Subcutaneous abdominal adipose tissue (tissue), 5 donors: ENCODE data around the gene TVP23B.
"Not testable (repeated sequence)": the region's sequence is repeated elsewhere in the genome, so short reads cannot be mapped to it uniquely, and the experiment has no call there.

ENCODE experiments used
- H3K27ac ChIP-seq: one replicate; pipeline ENCODE4 v1.7.0; 2013; ENCODE audit warnings: low read depth, mild to moderate bottlenecking, inconsistent platforms, low read length, moderate library complexity
- H3K27me3 ChIP-seq, 5 donors: one replicate each; pipeline ENCODE4 v1.7.0; 2013; ENCODE audit warnings: low read length in 5 of 5, inconsistent platforms in 1 of 5; ENCODE audit not compliant: control insufficient read depth in 5 of 5, insufficient read depth in 4 of 5
- H3K36me3 ChIP-seq, 5 donors: one replicate each; pipeline ENCODE4 v1.7.0; 2013; ENCODE audit warnings: low read length in 5 of 5; ENCODE audit not compliant: control insufficient read depth in 5 of 5, insufficient read depth in 5 of 5
- H3K4me1 ChIP-seq, 5 donors: one replicate each; pipeline ENCODE4 v1.7.0; 2013; ENCODE audit warnings: low read length in 5 of 5, mild to moderate bottlenecking in 3 of 5, moderate library complexity in 1 of 5; ENCODE audit not compliant: control insufficient read depth in 5 of 5, insufficient read depth in 5 of 5
- H3K4me3 ChIP-seq, 5 donors: one replicate each; pipeline ENCODE4 v1.7.0; 2013; ENCODE audit warnings: low read length in 5 of 5, low read depth in 1 of 5
- H3K9ac ChIP-seq, 5 donors: one replicate each; pipeline ENCODE4 v1.7.0; 2013; ENCODE audit warnings: low read length in 5 of 5, mild to moderate bottlenecking in 4 of 5, moderate library complexity in 3 of 5
- H3K9me3 ChIP-seq, 5 donors: one replicate each; pipeline ENCODE4 v1.7.0; 2013; ENCODE audit warnings: low read length in 5 of 5; ENCODE audit not compliant: control insufficient read depth in 5 of 5
- donor health status: healthy.
- donor health status: healthy.
- donor health status: healthy.
- donor health status: healthy.
- donor health status: healthy.

Gene TVP23B

GRCh38 chr17:18791402-18791801, 10.4 kb downstream of the TVP23B start:
- H3K27me3 ChIP-seq, H3K4me1 ChIP-seq, H3K27ac ChIP-seq, H3K4me3 ChIP-seq, H3K9ac ChIP-seq, H3K9me3 ChIP-seq, H3K36me3 ChIP-seq: not testable (repeated sequence)

DNA sequence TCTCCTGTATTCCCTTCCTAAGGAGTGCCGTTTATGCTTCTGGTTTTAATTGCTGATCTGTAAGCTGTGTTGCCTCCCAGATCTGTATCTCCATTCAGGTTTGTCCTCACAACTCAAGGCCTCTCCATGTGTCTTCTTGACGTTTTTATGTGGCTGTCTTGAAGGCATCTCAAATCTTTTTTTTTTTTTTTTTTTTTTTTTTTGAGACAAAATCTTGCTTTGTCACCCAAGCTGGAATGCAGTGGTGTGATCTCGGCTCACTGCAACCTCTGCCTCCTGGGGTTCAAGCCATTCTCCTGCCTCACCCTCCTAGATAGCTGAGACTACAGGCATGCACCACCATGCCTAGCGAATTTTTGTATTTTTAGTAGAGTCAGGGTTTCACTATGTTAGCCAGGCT, 13.9 kb downstream of the TVP23B start:
- not testable (repeated sequence) for H3K9ac ChIP-seq, H3K4me3 ChIP-seq, H3K27ac ChIP-seq, H3K27me3 ChIP-seq, H3K9me3 ChIP-seq, H3K4me1 ChIP-seq
- H3K36me3 ChIP-seq = peaks cover 3 to 10% (median 8%) of the 10 kb centered on the region in 5 donors

- H3K9me3 ChIP-seq = not testable (repeated sequence)
- peaks cover 3 to 11% (median 10%) of the 10 kb centered on the region in 5 donors for H3K36me3 ChIP-seq
These were observed 15.9 kb downstream of the TVP23B start for GRCh38 chr17:18796887-18797286.

GRCh38 chr17:18803458-18804245, 22.7 kb downstream of the TVP23B start:
- H3K9ac ChIP-seq, H3K4me3 ChIP-seq, H3K9me3 ChIP-seq, H3K27me3 ChIP-seq, H3K4me1 ChIP-seq, H3K27ac ChIP-seq: not testable (repeated sequence)
- H3K36me3 ChIP-seq = peaks cover 7 to 31% (median 14%) of the 10 kb centered on the region in 5 donors

More at GRCh38 chr17:18796887-18797286, 15.9 kb downstream of the TVP23B start:
- not testable (repeated sequence) for H3K9ac ChIP-seq, H3K27ac ChIP-seq, H3K4me1 ChIP-seq, H3K4me3 ChIP-seq, H3K27me3 ChIP-seq

- H3K4me1 ChIP-seq, H3K9me3 ChIP-seq, H3K27me3 ChIP-seq, H3K36me3 ChIP-seq, H3K4me3 ChIP-seq, H3K27ac ChIP-seq, H3K9ac ChIP-seq: not testable (repeated sequence)
These were observed 34.9 kb downstream of the TVP23B start for GRCh38 chr17:18815924-18816323.

DNA sequence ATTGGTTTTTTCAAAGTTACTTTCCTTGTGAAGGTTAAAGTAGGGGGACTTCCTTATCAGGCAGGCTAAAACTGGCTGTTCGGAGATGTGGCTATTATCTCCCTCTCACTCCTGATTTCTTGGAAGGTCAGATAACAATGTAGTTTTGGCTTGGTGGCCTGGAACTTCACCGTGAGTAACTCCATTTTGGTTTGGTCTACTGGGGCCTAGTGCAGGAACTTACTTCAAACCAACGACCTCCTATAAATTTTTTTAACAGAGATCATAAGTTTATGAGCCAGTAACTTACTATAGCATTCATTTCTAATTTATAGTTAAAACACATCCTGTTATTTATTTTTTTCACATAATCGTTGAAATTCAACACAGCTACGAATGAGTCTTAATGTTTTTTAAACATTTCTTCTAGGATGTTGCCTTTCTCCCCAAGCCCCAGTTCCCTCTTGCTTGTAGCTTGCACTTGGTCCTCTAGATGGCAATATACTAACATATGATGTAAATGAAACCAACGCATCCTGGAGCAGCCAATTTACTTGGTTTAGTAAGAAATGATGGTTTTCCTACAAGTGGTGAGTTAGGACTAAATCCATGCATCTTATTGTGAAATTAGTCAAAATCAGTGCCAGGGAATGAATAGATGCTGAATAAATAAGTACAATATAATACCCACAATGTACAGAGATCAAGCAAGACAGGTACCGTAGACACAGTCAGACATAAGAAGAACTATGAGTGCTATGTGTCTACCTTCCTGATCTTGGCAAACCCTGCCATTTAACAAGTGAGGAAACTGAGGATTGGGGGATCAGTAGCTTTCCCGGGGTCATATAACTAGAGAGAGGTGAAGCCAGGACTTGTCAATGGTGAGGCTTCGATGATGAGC, 35.7 kb downstream of the TVP23B start:
- not testable (repeated sequence) for H3K4me1 ChIP-seq, H3K9me3 ChIP-seq, H3K27me3 ChIP-seq, H3K4me3 ChIP-seq, H3K9ac ChIP-seq, H3K27ac ChIP-seq, H3K36me3 ChIP-seq

DNA sequence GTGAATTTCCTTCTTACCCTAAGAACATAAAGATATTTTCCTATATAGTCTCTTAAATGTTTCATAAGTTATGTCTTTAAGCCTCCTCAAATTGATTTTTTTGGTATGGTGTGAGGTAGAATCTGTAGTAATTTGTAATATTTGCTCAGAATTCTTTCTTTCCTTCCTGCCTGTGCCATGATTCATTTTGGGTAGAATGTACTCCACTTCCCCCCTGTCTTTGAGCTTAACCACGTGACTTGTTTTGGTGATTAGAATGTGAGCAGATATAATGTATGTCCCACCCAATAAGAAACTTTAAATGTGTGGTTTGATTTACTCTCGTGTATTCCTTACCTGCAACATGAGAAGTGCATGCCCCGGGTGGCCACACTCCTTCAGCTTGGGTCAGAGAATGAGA, 40.4 kb downstream of the TVP23B start:
- not testable (repeated sequence) for H3K9me3 ChIP-seq, H3K4me1 ChIP-seq, H3K27ac ChIP-seq, H3K36me3 ChIP-seq, H3K27me3 ChIP-seq, H3K4me3 ChIP-seq, H3K9ac ChIP-seq

GRCh38 chr17:18827613-18828012, 46.6 kb downstream of the TVP23B start:
- H3K9ac ChIP-seq, H3K27ac ChIP-seq, H3K4me3 ChIP-seq, H3K27me3 ChIP-seq, H3K4me1 ChIP-seq, H3K9me3 ChIP-seq, H3K36me3 ChIP-seq: not testable (repeated sequence)

- H3K27ac ChIP-seq = no peak overlapping the region
- no peak overlapping the region for H3K9ac ChIP-seq
- no peaks in the 10 kb centered on the region for H3K4me1 ChIP-seq
- H3K36me3 ChIP-seq = no peaks in the 10 kb centered on the region
- H3K9me3 ChIP-seq = no peaks in the 10 kb centered on the region
- H3K4me3 ChIP-seq = no peak overlapping the region
- no peaks in the 10 kb centered on the region for H3K27me3 ChIP-seq
These were observed 67.5 kb downstream of the TVP23B start for GRCh38 chr17:18848501-18848900.

DNA sequence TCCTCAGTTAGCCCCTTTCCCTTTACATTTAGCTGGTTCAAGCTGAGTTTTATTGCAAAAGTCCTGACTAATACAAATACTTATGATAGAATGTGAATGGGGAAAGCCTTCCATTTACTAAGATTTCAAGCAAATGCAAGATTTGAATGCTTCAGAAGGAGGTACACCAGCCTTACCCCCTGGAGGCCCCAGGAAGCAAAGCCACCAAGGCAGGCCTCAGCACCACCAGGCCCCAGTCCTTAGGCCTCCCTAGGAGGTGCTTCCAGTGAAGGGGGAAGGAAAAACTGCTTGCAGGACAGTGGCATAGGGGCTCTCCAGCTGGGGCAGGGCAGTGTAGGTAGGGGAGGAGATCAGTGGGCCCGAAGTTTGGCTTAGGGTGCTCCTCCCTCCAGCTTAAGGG, 69.7 kb downstream of the TVP23B start:
- no peak overlapping the region for H3K27ac ChIP-seq
- no peak overlapping the region for H3K4me3 ChIP-seq
- no peaks in the 10 kb centered on the region for H3K36me3 ChIP-seq
- H3K27me3 ChIP-seq = no peaks in the 10 kb centered on the region
- peaks cover 0 to 6% (median 4%) of the 10 kb centered on the region in 5 donors for H3K4me1 ChIP-seq
- H3K9ac ChIP-seq = no peak overlapping the region
- no peaks in the 10 kb centered on the region for H3K9me3 ChIP-seq
